ENCODE measurements around the gene NR2F2.

NR2F2 gene

GRCh38 chr15:96314963-96315362 is 15.5 kb upstream of the NR2F2 start:
- in situ Hi-C loops (cut with MboI; ENCODE audit: low sequenced_read_pairs), result no loop called here

DNA sequence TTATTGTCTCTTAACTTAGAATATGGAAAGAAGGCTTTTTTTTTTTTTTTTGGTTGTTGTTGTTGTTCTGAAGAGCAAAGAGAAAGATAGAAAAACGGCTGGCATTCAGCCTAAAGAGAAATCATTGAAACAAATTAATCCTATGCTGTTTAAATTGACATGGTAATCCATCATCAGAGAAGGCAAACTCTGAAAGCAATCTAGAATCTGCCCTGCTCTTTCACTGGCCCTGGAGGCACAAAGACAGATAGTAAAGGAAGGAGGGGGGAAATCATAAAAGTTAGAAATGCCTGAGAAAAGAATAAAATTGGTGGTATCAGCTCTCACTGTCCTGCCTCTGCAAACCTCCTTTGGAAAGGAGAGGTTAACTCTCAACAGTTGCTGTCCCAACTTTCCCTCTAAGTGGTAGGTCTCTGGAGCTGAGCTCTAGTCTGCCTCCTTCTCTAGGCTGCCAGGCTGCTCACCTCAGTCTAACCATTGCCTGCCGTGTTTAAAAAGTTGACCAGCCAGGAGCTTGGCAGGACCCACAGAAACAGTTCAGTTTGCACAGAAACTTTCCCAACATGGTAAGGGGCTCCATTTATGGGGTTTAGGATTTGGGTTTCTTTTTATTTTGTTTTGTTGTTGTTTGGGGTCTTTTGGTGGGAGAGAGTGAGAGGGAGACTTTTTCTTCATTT is 13.4 kb upstream of the NR2F2 start:
- in situ Hi-C loops (cut with MboI; ENCODE audit: low sequenced_read_pairs), result no loop called here

GRCh38 chr15:96320107-96320506 is 10.4 kb upstream of the NR2F2 start:
- in situ Hi-C loops (cut with MboI; ENCODE audit: low sequenced_read_pairs), result no loop called here

GRCh38 chr15:96320703-96321638 is 9.5 kb upstream of the NR2F2 start:
- in situ Hi-C loops (cut with MboI; ENCODE audit: low sequenced_read_pairs), result no loop called here

DNA sequence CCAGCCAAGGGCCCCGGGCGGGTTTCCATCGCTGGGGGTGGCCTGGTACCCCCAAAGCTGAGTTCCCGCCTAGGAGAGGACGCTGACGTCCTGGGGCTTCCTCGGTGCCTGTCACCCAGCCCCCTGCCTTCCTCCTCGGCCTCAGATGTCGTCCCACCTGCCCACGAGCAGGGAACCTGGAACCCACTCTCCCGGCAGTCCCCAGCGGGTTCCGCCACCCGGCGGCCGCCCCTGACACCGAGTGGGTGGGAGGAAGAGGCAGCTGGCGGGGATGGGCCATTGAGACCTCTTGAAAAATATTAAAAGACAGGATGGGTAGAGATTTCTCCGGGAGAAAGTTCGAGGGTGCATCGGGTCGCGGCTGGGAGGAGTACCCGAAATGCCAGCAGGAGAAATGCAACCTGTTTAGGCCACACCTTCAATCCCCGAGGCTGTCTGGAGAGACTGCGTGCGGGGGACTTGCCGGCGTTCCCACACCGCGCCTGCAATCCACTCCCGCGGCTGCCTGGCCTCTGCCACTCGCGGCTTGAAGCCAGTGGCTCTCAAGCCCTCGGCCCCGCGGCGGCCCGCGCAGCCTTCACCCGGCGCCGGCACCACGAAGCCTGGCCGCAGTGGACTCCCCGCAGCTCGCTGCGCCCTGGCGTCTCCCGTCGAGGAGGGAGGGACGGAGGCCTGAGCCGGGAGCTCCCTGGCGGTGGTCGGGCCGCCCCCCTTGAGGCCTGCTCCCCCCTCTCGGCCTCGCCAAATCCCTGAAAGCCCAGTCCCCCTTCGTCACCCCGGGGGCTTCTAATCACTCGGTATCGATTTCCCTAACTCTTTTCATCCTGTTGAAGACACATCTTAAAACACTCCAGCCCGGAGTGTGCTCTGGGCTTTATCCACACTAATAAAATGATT is 8.6 kb upstream of the NR2F2 start:
- in situ Hi-C loops (cut with MboI; ENCODE audit: low sequenced_read_pairs), result no loop called here

- in situ Hi-C loops (cut with MboI; ENCODE audit: low sequenced_read_pairs), result no loop called here
Measured at GRCh38 chr15:96322536-96323318, 7.8 kb upstream of the NR2F2 start.

DNA sequence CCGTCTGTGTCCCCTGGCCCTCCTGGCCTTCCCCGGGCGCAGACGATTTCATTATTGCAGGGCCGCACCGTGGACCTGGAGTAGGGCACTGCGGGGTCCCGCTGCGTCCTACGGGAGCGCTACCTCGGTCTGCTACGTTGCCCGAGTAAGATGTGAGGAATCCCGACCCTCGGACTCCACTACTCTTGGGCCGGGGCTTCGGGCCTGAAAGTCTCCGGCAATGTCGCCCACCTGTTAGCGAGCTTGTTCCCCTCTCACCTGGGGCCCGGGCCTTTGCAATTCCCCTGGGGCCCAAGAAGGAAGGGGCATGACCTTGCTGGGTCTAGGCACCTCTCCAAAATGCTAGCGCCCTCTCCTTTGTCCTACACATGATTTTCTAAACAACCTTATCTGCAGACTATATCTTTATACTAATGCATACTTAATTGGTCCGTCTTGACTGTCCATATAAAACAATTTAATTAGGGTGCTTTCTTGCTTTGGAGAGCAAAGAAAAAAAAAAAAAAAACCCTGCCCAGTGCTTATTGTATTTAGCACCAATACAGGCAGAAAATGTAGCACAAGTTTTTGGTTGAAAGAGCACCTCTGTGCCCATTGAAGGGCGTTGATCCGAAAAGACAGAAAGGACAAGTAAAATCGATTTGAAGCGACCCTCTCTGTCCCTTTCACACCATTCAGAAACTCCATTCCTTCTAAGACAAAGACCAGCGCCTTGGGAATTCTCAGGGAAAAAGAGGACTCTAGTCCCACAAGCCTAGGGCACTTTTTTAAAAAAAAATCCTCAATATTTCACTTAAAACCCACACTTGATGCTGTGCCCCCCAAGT is 7.0 kb upstream of the NR2F2 start:
- in situ Hi-C loops (cut with MboI; ENCODE audit: low sequenced_read_pairs), result no loop called here

DNA sequence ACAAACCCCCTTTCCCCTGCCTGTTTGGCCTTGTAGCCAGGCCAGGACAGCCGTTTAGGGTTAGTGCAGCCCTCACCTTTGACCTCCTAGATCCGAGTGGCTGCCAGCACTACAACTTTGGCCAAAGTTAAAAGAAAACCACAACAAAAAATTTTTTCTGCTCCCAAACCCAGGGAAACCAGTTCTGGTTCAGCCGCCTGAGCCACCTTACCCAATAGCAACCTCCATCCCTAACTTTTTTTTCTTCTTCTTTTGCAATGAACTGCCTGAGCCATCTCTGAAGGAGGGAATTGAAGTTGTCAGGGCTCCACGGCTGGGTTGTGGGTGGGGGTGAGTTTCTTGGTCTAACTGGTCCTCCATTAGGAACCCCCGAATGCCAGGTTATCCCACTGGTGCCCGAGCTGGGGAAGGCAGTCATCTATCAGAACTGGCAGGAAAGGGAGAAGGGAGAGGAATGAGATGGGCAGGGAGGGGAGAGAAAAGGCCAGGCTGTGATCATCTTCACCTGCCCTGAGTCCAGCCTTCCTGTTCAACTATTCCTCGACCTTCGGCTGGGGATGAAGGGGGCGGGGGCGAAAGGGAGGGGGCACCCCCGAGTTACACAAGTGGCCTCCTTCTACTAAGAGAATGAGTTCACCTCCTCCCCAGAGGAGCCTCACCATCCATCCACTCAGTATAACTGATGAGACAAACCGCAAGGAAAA is 6.2 kb upstream of the NR2F2 start:
- in situ Hi-C loops (cut with MboI; ENCODE audit: low sequenced_read_pairs), result no loop called here

- in situ Hi-C loops (cut with MboI; ENCODE audit: low sequenced_read_pairs), result loop anchor here (25.0 kb wide), 2 partner anchors 562 to 1038 kb away; no protein-coding TSS in a partner anchor
Measured at GRCh38 chr15:96324940-96325540, 5.5 kb upstream of the NR2F2 start.

- in situ Hi-C loops (cut with MboI; ENCODE audit: low sequenced_read_pairs), result loop anchor here (25.0 kb wide), 2 partner anchors 562 to 1038 kb away; no protein-coding TSS in a partner anchor
Measured at GRCh38 chr15:96325541-96326327, 4.8 kb upstream of the NR2F2 start.

- in situ Hi-C loops (cut with MboI; ENCODE audit: low sequenced_read_pairs), result loop anchor here (25.0 kb wide), 2 partner anchors 561 to 1039 kb away; no protein-coding TSS in a partner anchor
Measured at GRCh38 chr15:96326328-96327154, 4.0 kb upstream of the NR2F2 start.

DNA sequence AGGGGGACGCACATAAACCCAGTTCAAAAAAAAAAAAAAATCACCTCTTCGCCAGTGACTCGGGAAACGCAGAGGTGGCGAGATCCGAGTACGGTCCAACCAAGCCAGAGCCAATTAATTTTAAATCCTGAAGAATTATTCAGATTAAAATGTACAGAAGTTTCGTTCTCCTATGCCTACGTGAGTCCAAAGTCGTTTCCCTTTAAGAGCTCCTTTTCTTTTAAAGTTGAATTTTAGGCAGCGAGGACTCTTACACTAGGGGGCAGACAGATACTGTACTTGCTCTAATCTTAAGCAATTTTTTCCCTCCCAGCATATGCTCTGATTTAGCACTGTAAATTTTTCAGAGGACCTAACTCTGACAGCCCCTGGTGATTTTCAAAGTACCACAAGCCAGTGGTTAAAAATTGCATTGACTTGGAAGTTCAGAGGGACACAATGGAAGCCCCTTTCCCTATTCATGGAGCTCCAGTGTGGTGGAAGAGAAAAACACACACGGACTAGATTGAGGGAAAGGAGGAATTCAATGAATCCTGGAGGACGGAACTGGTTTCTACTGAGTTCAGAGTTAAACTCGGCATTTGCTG is 3.3 kb upstream of the NR2F2 start:
- in situ Hi-C loops (cut with MboI; ENCODE audit: low sequenced_read_pairs), result loop anchor here (25.0 kb wide), 2 partner anchors 560 to 1040 kb away; no protein-coding TSS in a partner anchor

- in situ Hi-C loops (cut with MboI; ENCODE audit: low sequenced_read_pairs), result loop anchor here (25.0 kb wide), 2 partner anchors 559 to 1041 kb away; no protein-coding TSS in a partner anchor
Measured at GRCh38 chr15:96328181-96328876, 2.2 kb upstream of the NR2F2 start.

DNA sequence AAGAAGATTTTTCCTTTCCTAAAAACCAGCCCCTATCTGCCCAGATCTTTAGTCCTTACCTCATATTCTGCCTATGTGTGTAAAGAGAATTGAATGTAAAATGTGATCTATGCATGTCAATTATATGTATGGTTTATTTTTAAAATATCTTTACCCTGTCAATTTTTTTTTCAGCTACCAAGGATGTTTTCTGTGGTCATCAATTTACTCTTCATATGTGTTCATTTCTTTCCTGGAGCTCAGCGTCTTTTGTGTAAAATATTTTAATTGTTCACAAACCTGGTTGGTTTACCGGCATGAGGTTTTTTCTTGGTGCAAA is 1.7 kb upstream of the NR2F2 start:
- in situ Hi-C loops (cut with MboI; ENCODE audit: low sequenced_read_pairs), result loop anchor here (25.0 kb wide), 2 partner anchors 558 to 1042 kb away; no protein-coding TSS in a partner anchor

- in situ Hi-C loops (cut with MboI; ENCODE audit: low sequenced_read_pairs), result loop anchor here (25.0 kb wide), 2 partner anchors 558 to 1042 kb away; no protein-coding TSS in a partner anchor
Measured at GRCh38 chr15:96329403-96329981, 1.0 kb upstream of the NR2F2 start.

All from HL-60/S4 (cell line).